ENCODE measurements around the gene HTT. TPM values are rescaled to one million over a fixed set of nuclear protein-coding genes. Genes with fewer than 3 reads are reported as not detected.

Gene HTT
- total RNA-seq, 4 donors from 2014 or later = 50.1 to 192 (median 81.0) TPM

DNA sequence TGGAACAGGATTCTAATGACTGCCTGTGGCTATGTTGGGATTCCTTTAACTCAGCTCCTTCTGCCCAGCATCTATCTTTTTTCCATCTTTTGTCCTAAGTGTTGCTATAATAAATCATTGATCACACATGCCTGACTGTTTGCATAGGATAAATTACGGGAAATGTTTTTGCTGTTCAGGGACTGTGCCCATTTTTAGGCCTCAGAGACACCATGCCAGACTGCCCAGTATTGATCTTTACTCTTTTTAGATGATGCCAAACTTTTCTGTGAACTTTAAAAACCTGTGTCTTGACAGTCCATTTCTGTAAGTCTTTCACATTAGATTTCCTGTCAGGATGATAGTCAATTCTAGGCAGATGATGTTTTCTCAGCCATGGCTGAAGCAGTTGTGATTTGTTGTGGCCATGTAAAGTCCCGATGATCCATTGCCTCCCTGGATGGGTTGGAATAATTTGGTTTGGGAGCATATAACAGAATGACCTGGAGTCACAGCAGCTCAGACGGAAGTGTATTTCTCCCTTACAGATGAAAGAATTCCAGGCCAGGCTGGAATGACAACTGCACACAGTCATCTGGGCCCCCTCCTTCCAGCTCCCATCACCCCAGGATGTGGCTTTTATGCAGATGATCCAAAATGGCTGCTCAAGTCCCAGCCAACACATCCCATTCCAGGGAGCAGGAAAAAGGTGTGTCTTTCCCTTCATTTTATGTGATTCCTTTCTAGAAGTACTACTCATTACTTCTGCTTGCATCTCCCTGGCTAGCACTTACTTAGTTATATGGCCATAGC, 3.6 kb upstream of the HTT start:
- Histone ChIP-seq H3K27ac (no peak overlapping the region), H3K27me3 (no peaks in the 10 kb centered on the region), H3K9me3 (no peaks in the 10 kb centered on the region), H3K4me3 (no peak overlapping the region), H3K4me1 (peaks cover 16% of the 10 kb centered on the region), H3K36me3 (no peaks in the 10 kb centered on the region)
- 87% methylated on average over 3 of the region's 3 CpGs for WGBS
- TF ChIP-seq EP300 (IDR thresholded peaks at IDR 0.05) (no peak), POLR2AphosphoS5 (IDR thresholded peaks at IDR 0.05) (no peak), POLR2A (IDR thresholded peaks at IDR 0.05) (no peak)
- TF ChIP-seq, protein P1, sequence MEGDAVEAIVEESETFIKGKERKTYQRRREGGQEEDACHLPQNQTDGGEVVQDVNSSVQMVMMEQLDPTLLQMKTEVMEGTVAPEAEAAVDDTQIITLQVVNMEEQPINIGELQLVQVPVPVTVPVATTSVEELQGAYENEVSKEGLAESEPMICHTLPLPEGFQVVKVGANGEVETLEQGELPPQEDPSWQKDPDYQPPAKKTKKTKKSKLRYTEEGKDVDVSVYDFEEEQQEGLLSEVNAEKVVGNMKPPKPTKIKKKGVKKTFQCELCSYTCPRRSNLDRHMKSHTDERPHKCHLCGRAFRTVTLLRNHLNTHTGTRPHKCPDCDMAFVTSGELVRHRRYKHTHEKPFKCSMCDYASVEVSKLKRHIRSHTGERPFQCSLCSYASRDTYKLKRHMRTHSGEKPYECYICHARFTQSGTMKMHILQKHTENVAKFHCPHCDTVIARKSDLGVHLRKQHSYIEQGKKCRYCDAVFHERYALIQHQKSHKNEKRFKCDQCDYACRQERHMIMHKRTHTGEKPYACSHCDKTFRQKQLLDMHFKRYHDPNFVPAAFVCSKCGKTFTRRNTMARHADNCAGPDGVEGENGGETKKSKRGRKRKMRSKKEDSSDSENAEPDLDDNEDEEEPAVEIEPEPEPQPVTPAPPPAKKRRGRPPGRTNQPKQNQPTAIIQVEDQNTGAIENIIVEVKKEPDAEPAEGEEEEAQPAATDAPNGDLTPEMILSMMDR (IDR thresholded peaks at IDR 0.05) = no peak
- DNase-seq (ENCODE audit: low spot score in 2 of 2) = no peak

DNA sequence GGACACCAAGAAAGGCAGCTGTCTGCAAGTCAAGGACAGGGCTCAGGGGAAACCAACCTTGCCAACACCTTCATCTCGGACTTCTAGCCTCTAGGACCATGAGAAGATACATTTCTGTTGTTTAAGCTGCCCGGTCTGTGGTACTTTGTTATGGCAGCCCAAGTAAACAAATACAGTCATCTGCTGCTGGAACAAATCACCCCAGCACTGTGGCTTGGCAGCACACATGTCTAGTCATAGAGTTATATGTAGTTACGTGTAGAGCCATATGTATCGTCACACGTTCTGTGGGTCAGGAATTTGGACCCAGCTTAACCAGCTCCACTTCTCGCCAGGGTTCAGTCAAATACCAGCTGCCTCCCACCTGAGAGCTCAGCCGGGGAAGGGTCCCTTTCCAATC, 2.7 kb upstream of the HTT start:
- Histone ChIP-seq H3K4me1 (peaks cover 25% of the 10 kb centered on the region), H3K4me3 (no peak overlapping the region), H3K9me3 (no peaks in the 10 kb centered on the region), H3K27ac (no peak overlapping the region), H3K36me3 (no peaks in the 10 kb centered on the region), H3K27me3 (no peaks in the 10 kb centered on the region)
- TF ChIP-seq, protein P1 (IDR thresholded peaks at IDR 0.05) = no peak
- TF ChIP-seq POLR2AphosphoS5 (IDR thresholded peaks at IDR 0.05) (no peak), EP300 (IDR thresholded peaks at IDR 0.05) (no peak)
- 57% methylated on average over 6 of the region's 7 CpGs for WGBS
- no peak for DNase-seq (ENCODE audit: low spot score in 2 of 2)

DNA sequence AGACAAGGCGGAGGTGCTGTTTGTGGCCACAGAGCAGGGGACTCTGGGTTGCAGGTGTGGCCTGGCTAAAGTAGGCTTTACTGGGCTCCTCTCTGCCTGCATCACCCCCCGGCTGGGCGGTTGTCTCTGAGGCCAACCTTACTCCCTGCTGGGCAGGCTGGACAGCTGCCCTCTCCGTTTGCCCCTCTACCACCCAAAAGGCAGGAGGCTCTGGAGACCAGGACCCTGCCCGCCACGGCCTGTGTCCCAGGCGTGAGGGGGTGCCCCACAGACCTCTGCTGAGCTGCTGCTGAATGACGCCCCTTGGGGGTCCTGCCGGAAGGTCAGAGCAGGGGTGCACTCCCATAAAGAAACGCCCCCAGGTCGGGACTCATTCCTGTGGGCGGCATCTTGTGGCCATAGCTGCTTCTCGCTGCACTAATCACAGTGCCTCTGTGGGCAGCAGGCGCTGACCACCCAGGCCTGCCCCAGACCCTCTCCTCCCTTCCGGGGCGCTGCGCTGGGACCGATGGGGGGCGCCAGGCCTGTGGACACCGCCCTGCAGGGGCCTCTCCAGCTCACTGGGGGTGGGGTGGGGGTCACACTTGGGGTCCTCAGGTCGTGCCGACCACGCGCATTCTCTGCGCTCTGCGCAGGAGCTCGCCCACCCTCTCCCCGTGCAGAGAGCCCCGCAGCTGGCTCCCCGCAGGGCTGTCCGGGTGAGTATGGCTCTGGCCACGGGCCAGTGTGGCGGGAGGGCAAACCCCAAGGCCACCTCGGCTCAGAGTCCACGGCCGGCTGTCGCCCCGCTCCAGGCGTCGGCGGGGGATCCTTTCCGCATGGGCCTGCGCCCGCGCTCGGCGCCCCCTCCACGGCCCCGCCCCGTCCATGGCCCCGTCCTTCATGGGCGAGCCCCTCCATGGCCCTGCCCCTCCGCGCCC, 1.1 kb upstream of the HTT start:
- no peaks in the 10 kb centered on the region for H3K36me3 ChIP-seq
- peak in 1 of 2 donors; percentile 76 for DNase-seq (ENCODE audit: low spot score in 2 of 2)
- H3K9me3 ChIP-seq = no peaks in the 10 kb centered on the region
- peaks cover 29% of the 10 kb centered on the region for H3K4me1 ChIP-seq
- TF ChIP-seq POLR2A (IDR thresholded peaks at IDR 0.05) (no peak), POLR2AphosphoS5 (IDR thresholded peaks at IDR 0.05) (no peak), EP300 (IDR thresholded peaks at IDR 0.05) (no peak)
- TF ChIP-seq, protein P1 (IDR thresholded peaks at IDR 0.05) = no peak
- peak overlapping the region; percentile 84 for H3K4me3 ChIP-seq
- H3K27ac ChIP-seq = peak overlapping the region; percentile 12
- 42% methylated on average over 13 of the region's 54 CpGs for WGBS
- no peaks in the 10 kb centered on the region for H3K27me3 ChIP-seq

DNA sequence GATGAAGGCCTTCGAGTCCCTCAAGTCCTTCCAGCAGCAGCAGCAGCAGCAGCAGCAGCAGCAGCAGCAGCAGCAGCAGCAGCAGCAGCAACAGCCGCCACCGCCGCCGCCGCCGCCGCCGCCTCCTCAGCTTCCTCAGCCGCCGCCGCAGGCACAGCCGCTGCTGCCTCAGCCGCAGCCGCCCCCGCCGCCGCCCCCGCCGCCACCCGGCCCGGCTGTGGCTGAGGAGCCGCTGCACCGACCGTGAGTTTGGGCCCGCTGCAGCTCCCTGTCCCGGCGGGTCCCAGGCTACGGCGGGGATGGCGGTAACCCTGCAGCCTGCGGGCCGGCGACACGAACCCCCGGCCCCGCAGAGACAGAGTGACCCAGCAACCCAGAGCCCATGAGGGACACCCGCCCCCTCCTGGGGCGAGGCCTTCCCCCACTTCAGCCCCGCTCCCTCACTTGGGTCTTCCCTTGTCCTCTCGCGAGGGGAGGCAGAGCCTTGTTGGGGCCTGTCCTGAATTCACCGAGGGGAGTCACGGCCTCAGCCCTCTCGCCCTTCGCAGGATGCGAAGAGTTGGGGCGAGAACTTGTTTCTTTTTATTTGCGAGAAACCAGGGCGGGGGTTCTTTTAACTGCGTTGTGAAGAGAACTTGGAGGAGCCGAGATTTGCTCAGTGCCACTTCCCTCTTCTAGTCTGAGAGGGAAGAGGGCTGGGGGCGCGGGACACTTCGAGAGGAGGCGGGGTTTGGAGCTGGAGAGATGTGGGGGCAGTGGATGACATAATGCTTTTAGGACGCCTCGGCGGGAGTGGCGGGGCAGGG, 568 bp downstream of the HTT start:
- under 1% methylated on average over 20 of the region's 60 CpGs for WGBS
- Histone ChIP-seq H3K27ac (peak overlapping the region; percentile 94), H3K9me3 (no peaks in the 10 kb centered on the region), H3K4me3 (peak overlapping the region; percentile 84), H3K36me3 (no peaks in the 10 kb centered on the region), H3K27me3 (no peaks in the 10 kb centered on the region), H3K4me1 (peaks cover 29% of the 10 kb centered on the region)
- TF ChIP-seq EP300 (IDR thresholded peaks at IDR 0.05) = no peak
- TF ChIP-seq POLR2A (IDR thresholded peaks at IDR 0.05) = peak in 1 of 2 donors; percentile 28
- peak in 1 of 2 donors; percentile 82 for DNase-seq (ENCODE audit: low spot score in 2 of 2)

DNA sequence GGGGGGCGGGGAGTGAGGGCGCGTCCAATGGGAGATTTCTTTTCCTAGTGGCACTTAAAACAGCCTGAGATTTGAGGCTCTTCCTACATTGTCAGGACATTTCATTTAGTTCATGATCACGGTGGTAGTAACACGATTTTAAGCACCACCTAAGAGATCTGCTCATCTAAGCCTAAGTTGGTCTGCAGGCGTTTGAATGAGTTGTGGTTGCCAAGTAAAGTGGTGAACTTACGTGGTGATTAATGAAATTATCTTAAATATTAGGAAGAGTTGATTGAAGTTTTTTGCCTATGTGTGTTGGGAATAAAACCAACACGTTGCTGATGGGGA, 1.1 kb downstream of the HTT start:
- H3K27me3 ChIP-seq = no peaks in the 10 kb centered on the region
- H3K4me3 ChIP-seq = peak overlapping the region; percentile 84
- DNase-seq (ENCODE audit: low spot score in 2 of 2) = no peak
- TF ChIP-seq EP300 (IDR thresholded peaks at IDR 0.05) = no peak
- TF ChIP-seq, protein P1 (IDR thresholded peaks at IDR 0.05) = no peak
- no peak for TF ChIP-seq POLR2A (IDR thresholded peaks at IDR 0.05)
- no peak for TF ChIP-seq POLR2AphosphoS5 (IDR thresholded peaks at IDR 0.05)
- H3K36me3 ChIP-seq = no peaks in the 10 kb centered on the region
- H3K27ac ChIP-seq = peak overlapping the region; percentile 94
- whole genome bisulfite sequencing = 0% methylated on average over 5 of the region's 8 CpGs
- no peaks in the 10 kb centered on the region for H3K9me3 ChIP-seq
- peaks cover 29% of the 10 kb centered on the region for H3K4me1 ChIP-seq

All from suprapubic skin (tissue), 4 donors.